IMR-90 (cell line): Measurements from ENCODE around the gene FLT4.

Experiments
- BHLHE40 ChIP-seq: fragments of 150-350 bp; IDR thresholded peaks from 2 replicates; pipeline ENCODE4 v1.6.1; 2016; ENCODE audit warnings: mild to moderate bottlenecking, low read depth, low read length
- CHD1 ChIP-seq: IDR thresholded peaks from 2 replicates; pipeline ENCODE4 v1.6.1; 2012; ENCODE audit warnings: low read depth, low read length, improper control_type of control experiment
- CTCF ChIP-seq: conservative IDR thresholded peaks from 2 replicates; pipeline ENCODE4 v1.5.1; 2012; ENCODE audit warnings: mild to moderate bottlenecking, low read depth, low read length, improper control_type of control experiment
- MAFK ChIP-seq: IDR thresholded peaks from 2 replicates; pipeline ENCODE4 v1.6.1; 2012; ENCODE audit warnings: low read depth, low read length, improper control_type of control experiment
- MAZ ChIP-seq: IDR thresholded peaks from 2 replicates; pipeline ENCODE4 v1.6.1; 2012; ENCODE audit warnings: low read depth, mild to moderate bottlenecking, low read length, improper control_type of control experiment, moderate library complexity, borderline replicate concordance
- MXI1 ChIP-seq: IDR thresholded peaks from 2 replicates; pipeline ENCODE4 v1.6.1; 2012; ENCODE audit warnings: low read depth, mild to moderate bottlenecking, low read length, moderate library complexity, borderline replicate concordance
- POLR2A ChIP-seq: IDR thresholded peaks from 2 replicates; pipeline ENCODE4 v1.6.1; 2012; ENCODE audit warnings: mild to moderate bottlenecking, low read depth, low read length
- RAD21 ChIP-seq: IDR thresholded peaks from 2 replicates; pipeline ENCODE4 v1.6.1; 2012; ENCODE audit warnings: low read length, improper control_type of control experiment
- RCOR1 ChIP-seq: IDR thresholded peaks from 2 replicates; pipeline ENCODE4 v1.6.1; 2012; ENCODE audit warnings: mild to moderate bottlenecking, low read length, improper control_type of control experiment; ENCODE audit not compliant: insufficient replicate concordance
- RFX5 ChIP-seq: IDR thresholded peaks from 2 replicates; pipeline ENCODE4 v1.8.0; 2012; ENCODE audit warnings: low read depth, mild to moderate bottlenecking, low read length, moderate library complexity
- USF2 ChIP-seq: fragments of 150-350 bp; IDR thresholded peaks from 2 replicates; pipeline ENCODE4 v1.6.1; 2017; ENCODE audit warnings: mild to moderate bottlenecking, antibody characterized with exemption, low read length, low read depth
- TF ChIP-seq, protein P1 (sequence below): fragments of 150-350 bp; IDR thresholded peaks from 2 replicates; pipeline ENCODE4 v1.6.1; 2016; ENCODE audit warnings: low read depth, mild to moderate bottlenecking, low read length, moderate library complexity, borderline replicate concordance

GRCh38 chr5:180557217-180557809, 92.1 kb downstream of the FLT4 start:
- TF ChIP-seq CTCF (no peak), RFX5 (no peak), USF2 (no peak), POLR2A (no peak), MAZ (no peak), RCOR1 (no peak), RAD21 (no peak), MXI1 (no peak), MAFK (no peak), CHD1 (no peak), BHLHE40 (no peak)
- TF ChIP-seq, protein P1, sequence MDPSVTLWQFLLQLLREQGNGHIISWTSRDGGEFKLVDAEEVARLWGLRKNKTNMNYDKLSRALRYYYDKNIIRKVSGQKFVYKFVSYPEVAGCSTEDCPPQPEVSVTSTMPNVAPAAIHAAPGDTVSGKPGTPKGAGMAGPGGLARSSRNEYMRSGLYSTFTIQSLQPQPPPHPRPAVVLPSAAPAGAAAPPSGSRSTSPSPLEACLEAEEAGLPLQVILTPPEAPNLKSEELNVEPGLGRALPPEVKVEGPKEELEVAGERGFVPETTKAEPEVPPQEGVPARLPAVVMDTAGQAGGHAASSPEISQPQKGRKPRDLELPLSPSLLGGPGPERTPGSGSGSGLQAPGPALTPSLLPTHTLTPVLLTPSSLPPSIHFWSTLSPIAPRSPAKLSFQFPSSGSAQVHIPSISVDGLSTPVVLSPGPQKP, result no peak
